Sigmoid colon (tissue), 7 donors: ENCODE results near the gene LDLRAD4. TPM values are rescaled to one million over a fixed set of nuclear protein-coding genes. Genes with fewer than 3 reads are reported as not detected.
A peak's percentile ranks its signal among the peaks of the same experiment; 100 is the strongest.

Experiments used
- DNase-seq: peaks from one replicate; pipeline ENCODE4 v3.0.0-alpha.2; 2019
- H3K27ac ChIP-seq, 4 donors: fragments of 200-600 bp; sonication (generic); one replicate each; pipeline ENCODE4 v1.5.1; 2016 to 2019; ENCODE audit warnings: mild to moderate bottlenecking in 1 of 4
- H3K27me3 ChIP-seq, 3 donors: fragments of 200-600 bp; sonication (generic); one replicate each; pipeline ENCODE4 v1.5.1; 2019; ENCODE audit warnings: mild to moderate bottlenecking in 1 of 3
- H3K36me3 ChIP-seq, 4 donors: fragments of 200-600 bp; sonication (generic); one replicate each; pipeline ENCODE4 v1.5.1; 2016 to 2019
- H3K4me1 ChIP-seq, 4 donors: fragments of 200-600 bp; sonication (generic); one replicate each; pipeline ENCODE4 v1.5.1; 2017 to 2019
- H3K4me3 ChIP-seq, 4 donors: fragments of 200-600 bp; sonication (generic); one replicate each; pipeline ENCODE4 v1.5.1; 2017 to 2019; ENCODE audit warnings: mild to moderate bottlenecking in 2 of 4, moderate library complexity in 1 of 4
- H3K9me3 ChIP-seq, 4 donors: fragments of 200-600 bp in 3 of 4; sonication (generic) in 3 of 4; one replicate each; pipeline versions ENCODE4 v1.5.1 to v1.6.1; 2013 to 2019
- CTCF ChIP-seq, 4 experiments: fragments of 450-650 bp in 3 of 4; fragments of 200-600 bp in 1 of 4; IDR thresholded peaks; one replicate each; pipeline ENCODE4 v1.5.1; 2016 to 2019; ENCODE audit warnings: antibody characterized with exemption in 4 of 4, mild to moderate bottlenecking in 3 of 4, moderate library complexity in 2 of 4
- EP300 ChIP-seq, 4 donors: sonication (generic); formaldehyde crosslinking; IDR thresholded peaks; one replicate each; pipeline ENCODE4 v1.6.1; 2017; ENCODE audit warnings: antibody characterized with exemption in 4 of 4
- POLR2A ChIP-seq, 2 donors: fragments of 450-650 bp; IDR thresholded peaks; one replicate each; pipeline ENCODE4 v1.6.1; 2016; ENCODE audit warnings: antibody characterized with exemption in 2 of 2, mild to moderate bottlenecking in 2 of 2, moderate library complexity in 2 of 2
- POLR2AphosphoS5 ChIP-seq, 4 donors: sonication (generic); formaldehyde crosslinking; IDR thresholded peaks; one replicate each; pipeline ENCODE4 v1.6.1; 2017; ENCODE audit warnings: antibody characterized with exemption in 4 of 4
- WGBS, 2 donors: extraction: QIAGEN DNeasy Blood & Tissue Kit; methylation state at CpG; one replicate each; pipeline ENCODE4 v1.1.7; 2013; 5-methylcytosine and 5-hydroxymethylcytosine counted together
- intact Hi-C: fragments of 100-400 bp; cut with DNase I; formaldehyde crosslinking; loops from one replicate; pipeline ENCODE4 v1.15.1; 2023
- polyA plus RNA-seq, 3 donors: library from polyadenylated mRNA; stranded (reverse); fragments of 200-250 nt; gene quantifications; one replicate each; pipeline ENCODE4 v1.2.3, GENCODE V29; 2013
- total RNA-seq, 4 donors: library from RNA; depleted of rRNA; stranded (reverse); fragments of >200 nt; gene quantifications; one replicate each; pipeline ENCODE4 v1.1.0, GENCODE V29; 2016
- donor health status: healthy with polysubstance abuse.
- donor health status: Bipolar disorder and iron deficiency.
- donor health status: healthy.

Gene LDLRAD4
- total and polyA plus RNA-seq, 7 donors, result 1.2 to 28.2 (median 17.2) TPM

DNA sequence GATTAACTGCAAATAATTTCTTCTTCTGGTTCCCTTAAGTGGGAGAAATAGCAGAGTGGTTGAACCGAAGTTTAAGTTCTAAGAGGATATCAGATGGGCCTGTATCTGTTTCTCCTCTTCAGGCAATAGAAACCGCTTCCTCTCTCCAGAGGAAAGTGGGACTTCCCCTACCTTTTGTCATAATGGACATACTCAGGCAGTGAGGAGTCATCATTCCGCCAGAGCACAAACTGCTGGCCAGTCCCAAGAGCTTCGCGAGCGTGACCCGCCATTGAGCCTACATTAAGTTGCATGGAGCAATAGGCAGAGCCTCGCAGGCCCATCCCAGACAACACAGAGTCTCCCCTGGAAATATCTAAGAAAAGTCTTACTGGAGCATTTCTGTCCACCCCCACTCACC lies 158.9 kb downstream of the LDLRAD4 start:
- intact Hi-C loops, result loop anchor here (5.0 kb wide), 1 partner anchor 250 kb away; no protein-coding TSS in a partner anchor
- Histone ChIP-seq H3K36me3 (no peaks in the 10 kb centered on the region), H3K4me3 (no peak overlapping the region), H3K4me1 (peaks cover 0 to 70% (median 36%) of the 10 kb centered on the region in 4 donors), H3K27ac (no peak overlapping the region), H3K9me3 (no peaks in the 10 kb centered on the region), H3K27me3 (no peaks in the 10 kb centered on the region)
- WGBS, 2 donors, result 75 to 87% methylated on average over 8 of the region's 8 CpGs
- TF ChIP-seq POLR2A (IDR thresholded peaks at IDR 0.05) (no peak), EP300 (IDR thresholded peaks at IDR 0.05) (no peak), CTCF (IDR thresholded peaks at IDR 0.05) (no peak), POLR2AphosphoS5 (IDR thresholded peaks at IDR 0.05) (no peak)
- peak; percentile 61 for DNase-seq

GRCh38 chr18:13378150-13378549 lies 159.6 kb downstream of the LDLRAD4 start:
- peak overlapping the region in 1 of 4 donors; percentile 13 for H3K27ac ChIP-seq
- no peaks in the 10 kb centered on the region for H3K9me3 ChIP-seq
- intact Hi-C loops, result loop anchor here (5.0 kb wide), 1 partner anchor 249 kb away; no protein-coding TSS in a partner anchor

GRCh38 chr18:13379062-13379865 lies 160.7 kb downstream of the LDLRAD4 start:
- no peaks in the 10 kb centered on the region for H3K36me3 ChIP-seq
- no peaks in the 10 kb centered on the region for H3K9me3 ChIP-seq
- no peaks in the 10 kb centered on the region for H3K27me3 ChIP-seq
- no peak for TF ChIP-seq POLR2A (IDR thresholded peaks at IDR 0.05)
- TF ChIP-seq CTCF (IDR thresholded peaks at IDR 0.05), result no peak
- peaks cover 0 to 83% (median 46%) of the 10 kb centered on the region in 4 donors for H3K4me1 ChIP-seq
- no peak overlapping the region for H3K4me3 ChIP-seq
- intact Hi-C loops, result loop anchor here (5.0 kb wide), 1 partner anchor 248 kb away; no protein-coding TSS in a partner anchor
- 26 to 62% methylated on average over 7 of the region's 7 CpGs for WGBS, 2 donors
- H3K27ac ChIP-seq, result peak overlapping the region in 3 of 4 donors; percentile 37 to 86 (median 82)
- DNase-seq, result peak; percentile 65

More at GRCh38 chr18:13378150-13378549, 159.6 kb downstream of the LDLRAD4 start:
- DNase-seq, result peak; percentile 48
- no peak overlapping the region for H3K4me3 ChIP-seq
- WGBS, 2 donors, result 80 to 89% methylated on average over 9 of the region's 9 CpGs
- no peak for TF ChIP-seq CTCF (IDR thresholded peaks at IDR 0.05)
- TF ChIP-seq POLR2AphosphoS5 (IDR thresholded peaks at IDR 0.05), result no peak
- TF ChIP-seq EP300 (IDR thresholded peaks at IDR 0.05), result no peak
- TF ChIP-seq POLR2A (IDR thresholded peaks at IDR 0.05), result no peak
- peaks cover 0 to 76% (median 42%) of the 10 kb centered on the region in 4 donors for H3K4me1 ChIP-seq
- no peaks in the 10 kb centered on the region for H3K36me3 ChIP-seq
- H3K27me3 ChIP-seq, result no peaks in the 10 kb centered on the region

GRCh38 chr18:13379930-13380690 lies 161.6 kb downstream of the LDLRAD4 start:
- 52 to 79% methylated on average over 18 of the region's 18 CpGs for WGBS, 2 donors
- no peak overlapping the region for H3K4me3 ChIP-seq
- TF ChIP-seq POLR2A (IDR thresholded peaks at IDR 0.05) (no peak), POLR2AphosphoS5 (IDR thresholded peaks at IDR 0.05) (no peak), EP300 (IDR thresholded peaks at IDR 0.05) (no peak), CTCF (IDR thresholded peaks at IDR 0.05) (no peak)
- peak; percentile 64 for DNase-seq
- H3K27me3 ChIP-seq, result no peaks in the 10 kb centered on the region
- no peaks in the 10 kb centered on the region for H3K9me3 ChIP-seq
- intact Hi-C loops, result loop anchor here (5.0 kb wide), 3 partner anchors 118 to 247 kb away; no protein-coding TSS in a partner anchor
- H3K36me3 ChIP-seq, result no peaks in the 10 kb centered on the region
- peaks cover 0 to 75% (median 41%) of the 10 kb centered on the region in 4 donors for H3K4me1 ChIP-seq
- peak overlapping the region in 3 of 4 donors; percentile 82 to 86 (median 82) for H3K27ac ChIP-seq
